Spleen (tissue), 11 donors: Measurements from ENCODE around the gene DNASE1L2. TPM values are rescaled to one million over a fixed set of nuclear protein-coding genes. Genes with fewer than 3 reads are reported as not detected.
A peak's percentile ranks its signal among the peaks of the same experiment; 100 is the strongest.

Experiments used
- DNase-seq: peaks from one replicate; pipeline ENCODE4 v3.0.0-alpha.2; 2020
- H3K27ac ChIP-seq, 8 donors: fragments of 200-600 bp; sonication (generic) in 7 of 8; 1 replicate in 4 of 8; 2 replicates in 4 of 8; pipeline versions ENCODE4 v1.5.0 to v1.8.0; 2016 to 2021; ENCODE audit warnings: inconsistent platforms in 4 of 8, mild to moderate bottlenecking in 4 of 8, moderate library complexity in 1 of 8
- H3K27me3 ChIP-seq, 7 donors: fragments of 200-600 bp; sonication (generic) in 6 of 7; replicated peaks in 1 of 7; 1 replicate in 4 of 7; 2 replicates in 3 of 7; pipeline versions ENCODE4 v1.5.0 to v1.8.0; 2016 to 2021; ENCODE audit warnings: inconsistent platforms in 3 of 7, mild to moderate bottlenecking in 1 of 7
- H3K36me3 ChIP-seq, 6 donors: fragments of 200-600 bp; sonication (generic) in 5 of 6; 1 replicate in 4 of 6; 2 replicates in 2 of 6; pipeline versions ENCODE4 v1.5.0 to v1.8.0; 2016 to 2021; ENCODE audit warnings: inconsistent platforms in 2 of 6
- H3K4me1 ChIP-seq, 6 donors: fragments of 200-600 bp; sonication (generic) in 5 of 6; 1 replicate in 3 of 6; 2 replicates in 3 of 6; pipeline versions ENCODE4 v1.5.0 to v1.8.0; 2016 to 2021; ENCODE audit warnings: inconsistent platforms in 3 of 6
- H3K4me3 ChIP-seq, 8 donors: fragments of 200-600 bp; sonication (generic) in 7 of 8; 1 replicate in 4 of 8; 2 replicates in 4 of 8; pipeline versions ENCODE4 v1.5.0 to v1.8.0; 2016 to 2021; ENCODE audit warnings: inconsistent platforms in 4 of 8, mild to moderate bottlenecking in 4 of 8, moderate library complexity in 2 of 8
- H3K9me3 ChIP-seq, 8 donors: fragments of 200-600 bp; sonication (generic) in 7 of 8; 1 replicate in 4 of 8; 2 replicates in 4 of 8; pipeline versions ENCODE4 v1.5.0 to v1.8.0; 2016 to 2021; ENCODE audit warnings: inconsistent platforms in 4 of 8
- CTCF ChIP-seq, 11 experiments: fragments of 200-600 bp in 7 of 11; fragments of 450-650 bp in 4 of 11; sonication (generic) in 4 of 11; IDR thresholded peaks in 8 of 11; conservative IDR thresholded peaks in 3 of 11; 1 replicate in 7 of 11; 2 replicates in 4 of 11; pipeline versions ENCODE4 v1.4.0 to v1.8.0; 2016 to 2021; ENCODE audit warnings: antibody characterized with exemption in 11 of 11, inconsistent platforms in 4 of 11, mild to moderate bottlenecking in 1 of 11
- POLR2A ChIP-seq, 3 donors: fragments of 450-650 bp; IDR thresholded peaks; one replicate each; pipeline ENCODE4 v1.5.1; 2017; ENCODE audit warnings: antibody characterized with exemption in 3 of 3, mild to moderate bottlenecking in 1 of 3
- POLR2AphosphoS5 ChIP-seq, 3 donors: sonication (generic); formaldehyde crosslinking; IDR thresholded peaks; one replicate each; pipeline ENCODE4 v1.5.1; 2017; ENCODE audit warnings: antibody characterized with exemption in 3 of 3
- WGBS, 5 donors: extraction: QIAGEN DNeasy Blood & Tissue Kit in 3 of 5; methylation state at CpG; one replicate each; pipeline versions ENCODE4 v1.1.5 to v1.1.7; 2013 to 2018; 5-methylcytosine and 5-hydroxymethylcytosine counted together
- intact Hi-C: fragments of 100-400 bp; cut with DNase I; formaldehyde crosslinking; loops from one replicate; pipeline ENCODE4 v1.15.0; 2023; ENCODE audit warnings: low total_unique reads
- polyA plus RNA-seq, 3 donors: library from polyadenylated mRNA; stranded (reverse); fragments of 200-250 nt; gene quantifications; one replicate each; pipeline ENCODE4 v1.2.1, GENCODE V29; 2013
- total RNA-seq, 7 donors: library from RNA; depleted of rRNA in 3 of 7; stranded (reverse); fragments of >200 nt in 3 of 7; fragmentation: NEBNext Ultra II Directional in 4 of 7; extraction: Animal tissue kit (Norgen Biotek cat#: 25700) in 4 of 7; gene quantifications; one replicate each; pipeline versions ENCODE4 v1.1.0 to v1.2.1, GENCODE V29; 2016 to 2021
- donor health status: healthy with polysubstance abuse.
- donor health status: DM: no; HTN: no; CAD: no; lungs with moderate emphysema.
- donor health status: DM: no; HTN: no; CAD: no.
- donor health status: Bipolar disorder and iron deficiency.
- donor health status: healthy.
- donor health status: DM: no; HTN: no; CAD: no.
- donor health status: DM: yes; HTN: yes; CAD: no.

Gene DNASE1L2
- total and polyA plus RNA-seq, 10 donors: 0.59 to 2.2 (median 1.2) TPM

GRCh38 chr16:2204416-2205103 lies 31.7 kb upstream of the DNASE1L2 start:
- peaks cover 0 to 31% (median 28%) of the 10 kb centered on the region in 6 donors for H3K36me3 ChIP-seq
- H3K4me3 ChIP-seq: peak overlapping the region; percentile 56 to 82 (median 64)
- no peaks in the 10 kb centered on the region for H3K9me3 ChIP-seq
- H3K27ac ChIP-seq: peak overlapping the region; percentile 93 to 99 (median 98)
- intact Hi-C loops: no loop called here
- peaks cover 12 to 39% (median 32%) of the 10 kb centered on the region in 6 donors for H3K4me1 ChIP-seq
- WGBS, 5 donors: 76 to 81% (median 78%) methylated on average over 13 of the region's 13 CpGs
- no peak for TF ChIP-seq POLR2AphosphoS5 (IDR thresholded peaks at IDR 0.05)
- TF ChIP-seq POLR2A (IDR thresholded peaks at IDR 0.05): no peak
- TF ChIP-seq CTCF (IDR thresholded peaks at IDR 0.05 in 8 of 11, conservative IDR thresholded peaks at IDR 0.05 in 3 of 11): no peak
- DNase-seq: no peak
- peaks cover 0 to 7% (median 0%) of the 10 kb centered on the region in 7 donors for H3K27me3 ChIP-seq

GRCh38 chr16:2205104-2205966 lies 30.9 kb upstream of the DNASE1L2 start, which contains the start of gene MLST8:
TSS of gene MLST8 (plus strand) at chr16:2205454. CDS start at chr16:2206086, 632 bp downstream.
- H3K4me1 ChIP-seq: peaks cover 12 to 44% (median 32%) of the 10 kb centered on the region in 6 donors
- H3K9me3 ChIP-seq: no peaks in the 10 kb centered on the region
- 0% methylated on average over 21 to 93 of the region's 93 CpGs for WGBS, 5 donors
- intact Hi-C loops: no loop called here
- H3K36me3 ChIP-seq: peaks cover 0 to 39% (median 33%) of the 10 kb centered on the region in 6 donors
- peak within 1 kb of the TSS; percentile 56 to 82 (median 64) for H3K4me3 ChIP-seq
- H3K27me3 ChIP-seq: no peaks in the 10 kb centered on the region
- peak; percentile 97 for DNase-seq
- TF ChIP-seq POLR2A (IDR thresholded peaks at IDR 0.05) (peak; percentile 61 to 73 (median 62)), POLR2AphosphoS5 (IDR thresholded peaks at IDR 0.05) (peak; percentile 93 to 98 (median 95)), CTCF (IDR thresholded peaks at IDR 0.05 in 8 of 11, conservative IDR thresholded peaks at IDR 0.05 in 3 of 11) (peak in 5 of 11 experiments; percentile 8 to 56 (median 45))
- H3K27ac ChIP-seq: peak within 1 kb of the TSS; percentile 93 to 99 (median 98)

GRCh38 chr16:2205967-2206313 lies 30.3 kb upstream of the DNASE1L2 start:
- Histone ChIP-seq H3K9me3 (no peaks in the 10 kb centered on the region), H3K27me3 (no peaks in the 10 kb centered on the region), H3K36me3 (peaks cover 0 to 43% (median 33%) of the 10 kb centered on the region in 6 donors), H3K4me1 (peaks cover 12 to 49% (median 32%) of the 10 kb centered on the region in 6 donors), H3K4me3 (peak overlapping the region; percentile 56 to 82 (median 64)), H3K27ac (peak overlapping the region; percentile 93 to 99 (median 98))
- TF ChIP-seq CTCF (IDR thresholded peaks at IDR 0.05 in 8 of 11, conservative IDR thresholded peaks at IDR 0.05 in 3 of 11) (peak in 1 of 11 experiments; percentile 3), POLR2AphosphoS5 (IDR thresholded peaks at IDR 0.05) (no peak)
- WGBS, 5 donors: 14 to 23% (median 15%) methylated on average over 7 to 16 of the region's 16 CpGs
- intact Hi-C loops: no loop called here
- peak; percentile 91 for DNase-seq
